H1 (cell line): ENCODE data around the gene SIGLEC7. TPM values are rescaled to one million over a fixed set of nuclear protein-coding genes. Genes with fewer than 3 reads are reported as not detected.

Experiments
- CTCF ChIA-PET: fragments of 300-600 bp; sonication (Branson Sonifier 250); formaldehyde crosslinking; loops from one replicate; lab custom pipeline; 2021; ENCODE audit not compliant: partially characterized antibody; lab: Charles Lee
- POLR2A ChIA-PET: fragments of 300-600 bp; sonication (Branson Sonifier 250); formaldehyde crosslinking; loops from one replicate; lab custom pipeline; 2021; ENCODE audit warnings: inconsistent platforms; ENCODE audit not compliant: partially characterized antibody; lab: Charles Lee
- DNase-seq, 2 experiments: peaks; one replicate each; pipeline versions ENCODE4 v3.0.0 to v3.0.0-alpha.2; 2010 to 2022; ENCODE audit warnings: low spot score in 2 of 2, low read depth in 1 of 2, mixed read lengths in 1 of 2
- FAIRE-seq: peaks from 2 replicates; lab custom pipeline; 2011; peaks lifted over from hg19 to GRCh38; lab: Jason Lieb, UNC
- H2AFZ ChIP-seq: 2 replicates; pipeline ENCODE4 v1.8.1; 2012; ENCODE audit warnings: low read length, inconsistent platforms
- H2AK5ac ChIP-seq: 2 replicates; pipeline ENCODE4 v1.6.1; 2013; ENCODE audit warnings: low read depth, low read length
- H2BK120ac ChIP-seq: replicated peaks from 2 replicates; pipeline ENCODE3; 2013; ENCODE audit warnings: low read depth, low read length, inconsistent platforms
- H2BK12ac ChIP-seq: 2 replicates; pipeline ENCODE4 v1.6.1; 2013; ENCODE audit warnings: low read depth, low read length
- H2BK15ac ChIP-seq: 2 replicates; pipeline ENCODE4 v1.6.1; 2013; ENCODE audit warnings: low read length
- H2BK20ac ChIP-seq: 2 replicates; pipeline ENCODE4 v1.6.1; 2013; ENCODE audit warnings: low read length
- H2BK5ac ChIP-seq: 2 replicates; pipeline ENCODE4 v1.6.1; 2013; ENCODE audit warnings: low read depth, low read length
- H3K14ac ChIP-seq: 2 replicates; pipeline ENCODE4 v1.6.1; 2013; ENCODE audit warnings: inconsistent platforms; ENCODE audit not compliant: insufficient read length
- H3K18ac ChIP-seq: 2 replicates; pipeline ENCODE4 v1.6.1; 2013; ENCODE audit warnings: low read length; ENCODE audit errors: extremely low read depth
- H3K23ac ChIP-seq: 2 replicates; pipeline ENCODE4 v1.6.1; 2013; ENCODE audit warnings: inconsistent platforms; ENCODE audit not compliant: insufficient read length
- H3K23me2 ChIP-seq: 2 replicates; pipeline ENCODE4 v1.6.1; 2013; ENCODE audit warnings: low read depth, low read length
- H3K27ac ChIP-seq: 2 replicates; pipeline ENCODE4 v1.6.1; 2011; ENCODE audit warnings: low read depth, low read length, inconsistent platforms
- H3K27me3 ChIP-seq, 4 experiments: replicated peaks in 1 of 4; 1 replicate in 1 of 4; 2 replicates in 3 of 4; pipeline versions ENCODE4 v1.6.1 to v1.8.1; 2011 to 2013; ENCODE audit warnings: low read length in 3 of 4, mild to moderate bottlenecking in 3 of 4, inconsistent platforms in 2 of 4, mixed read lengths in 2 of 4, moderate library complexity in 1 of 4; ENCODE audit not compliant: control insufficient read depth in 3 of 4, insufficient read depth in 3 of 4; ENCODE audit errors: extremely low read depth in 1 of 4
- H3K36me3 ChIP-seq, 4 experiments: 2 replicates each; pipeline versions ENCODE4 v1.6.1 to v1.8.1; 2011 to 2013; ENCODE audit warnings: mild to moderate bottlenecking in 4 of 4, low read length in 3 of 4, moderate library complexity in 2 of 4, control low read depth in 1 of 4, inconsistent platforms in 1 of 4; ENCODE audit not compliant: insufficient read depth in 4 of 4, control insufficient read depth in 2 of 4
- H3K4ac ChIP-seq: replicated peaks from 2 replicates; pipeline ENCODE3; 2013; ENCODE audit warnings: low read length, low read depth, mixed read lengths, inconsistent platforms; ENCODE audit not compliant: insufficient read length
- H3K4me1 ChIP-seq, 4 experiments: replicated peaks in 1 of 4; 1 replicate in 1 of 4; 2 replicates in 3 of 4; pipeline versions ENCODE4 v1.6.1 to v1.8.1; 2011 to 2013; ENCODE audit warnings: low read length in 3 of 4, inconsistent platforms in 2 of 4, mixed read lengths in 1 of 4; ENCODE audit not compliant: insufficient read depth in 4 of 4, control insufficient read depth in 3 of 4
- H3K4me2 ChIP-seq, 2 experiments: 2 replicates each; pipeline versions ENCODE4 v1.6.1 to v1.8.1; 2011 to 2013; ENCODE audit warnings: low read depth in 2 of 2, low read length in 2 of 2, control low read depth in 1 of 2, inconsistent platforms in 1 of 2, mild to moderate bottlenecking in 1 of 2; ENCODE audit not compliant: insufficient read depth in 1 of 2
- H3K4me3 ChIP-seq, 4 experiments: fragments of 200-600, 300-600 bp in 1 of 4; sonication (generic), shearing (Covaris generic), sonication (Bioruptor Twin) in 1 of 4; 2 replicates each; pipeline versions ENCODE4 v1.5.1 to v1.8.1; 2011 to 2016; ENCODE audit warnings: low read length in 4 of 4, low read depth in 3 of 4, control low read depth in 2 of 4, inconsistent platforms in 2 of 4, mild to moderate bottlenecking in 2 of 4, mixed read lengths in 1 of 4, moderate library complexity in 1 of 4; ENCODE audit not compliant: insufficient read depth in 2 of 4; ENCODE audit errors: extremely low read depth in 1 of 4
- H3K56ac ChIP-seq: replicated peaks from 2 replicates; pipeline ENCODE3; 2013; ENCODE audit warnings: low read depth, mild to moderate bottlenecking, mixed read lengths, low read length, inconsistent platforms; ENCODE audit not compliant: insufficient read length
- H3K79me1 ChIP-seq: 2 replicates; pipeline ENCODE4 v1.6.1; 2013; ENCODE audit warnings: low read depth, low read length, control low read depth
- H3K79me2 ChIP-seq, 2 experiments: 2 replicates each; pipeline versions ENCODE4 v1.6.1 to v1.8.1; 2012 to 2013; ENCODE audit warnings: low read length in 2 of 2, mild to moderate bottlenecking in 2 of 2, inconsistent platforms in 1 of 2; ENCODE audit not compliant: insufficient read depth in 2 of 2, control insufficient read depth in 1 of 2
- H3K9ac ChIP-seq, 4 experiments: replicated peaks in 1 of 4; 1 replicate in 1 of 4; 2 replicates in 3 of 4; pipeline versions ENCODE4 v1.6.1 to v1.8.1; 2011 to 2013; ENCODE audit warnings: low read depth in 3 of 4, low read length in 3 of 4, control low read depth in 2 of 4, mild to moderate bottlenecking in 2 of 4, moderate library complexity in 2 of 4, inconsistent platforms in 1 of 4; ENCODE audit errors: extremely low read depth in 1 of 4
- H3K9me3 ChIP-seq, 2 experiments: 2 replicates each; pipeline versions ENCODE4 v1.6.1 to v1.8.1; 2012 to 2013; ENCODE audit warnings: mild to moderate bottlenecking in 2 of 2, moderate library complexity in 2 of 2, control low read depth in 1 of 2, inconsistent platforms in 1 of 2, low read depth in 1 of 2, low read length in 1 of 2, mixed read lengths in 1 of 2; ENCODE audit not compliant: insufficient read depth in 2 of 2
- H4K20me1 ChIP-seq, 2 experiments: replicated peaks in 1 of 2; 2 replicates each; pipeline versions ENCODE3 to v1.8.1; 2011 to 2013; ENCODE audit warnings: inconsistent platforms in 2 of 2, low read length in 2 of 2, mild to moderate bottlenecking in 1 of 2; ENCODE audit not compliant: insufficient read depth in 2 of 2, control insufficient read depth in 1 of 2
- H4K5ac ChIP-seq: 2 replicates; pipeline ENCODE4 v1.6.1; 2013; ENCODE audit warnings: low read length, low read depth, mixed read lengths, inconsistent platforms; ENCODE audit not compliant: insufficient read length
- H4K8ac ChIP-seq: 2 replicates; pipeline ENCODE4 v1.8.0; 2013; ENCODE audit warnings: mild to moderate bottlenecking, moderate library complexity, low read length, inconsistent platforms; ENCODE audit not compliant: insufficient read depth; ENCODE audit errors: extremely low read depth
- H4K91ac ChIP-seq: replicated peaks from 2 replicates; pipeline ENCODE3; 2013; ENCODE audit warnings: low read length, mixed read lengths, inconsistent platforms; ENCODE audit not compliant: insufficient read length
- BCL11A ChIP-seq, 2 experiments: IDR thresholded peaks; one replicate each; pipeline ENCODE4 v1.6.1; 2011; ENCODE audit warnings: low read depth in 2 of 2, low read length in 2 of 2, mild to moderate bottlenecking in 2 of 2
- CEBPB ChIP-seq: IDR thresholded peaks from 2 replicates; pipeline ENCODE4 v1.6.1; 2012; ENCODE audit warnings: low read depth, low read length
- CTCF ChIP-seq, 3 experiments: IDR thresholded peaks; 1 replicate in 2 of 3; 2 replicates in 1 of 3; pipeline versions ENCODE4 v1.5.1 to v1.6.1; 2011; ENCODE audit warnings: low read length in 3 of 3, mild to moderate bottlenecking in 3 of 3, inconsistent platforms in 2 of 3, low read depth in 1 of 3, moderate library complexity in 1 of 3; ENCODE audit not compliant: insufficient read depth in 1 of 3; ENCODE audit errors: control extremely low read depth in 1 of 3
- E2F6 ChIP-seq: IDR thresholded peaks from 2 replicates; pipeline ENCODE4 v1.6.1; 2012; ENCODE audit warnings: inconsistent platforms
- EGR1 ChIP-seq: IDR thresholded peaks from 2 replicates; pipeline ENCODE4 v1.6.1; 2011; ENCODE audit warnings: low read depth, low read length, borderline replicate concordance
- EP300 ChIP-seq, 2 experiments: IDR thresholded peaks; 1 replicate in 1 of 2; 2 replicates in 1 of 2; pipeline ENCODE4 v1.6.1; 2011 to 2012; ENCODE audit warnings: low read depth in 2 of 2, low read length in 2 of 2, mild to moderate bottlenecking in 2 of 2, borderline replicate concordance in 1 of 2, inconsistent platforms in 1 of 2, moderate library complexity in 1 of 2
- GABPA ChIP-seq: IDR thresholded peaks from 2 replicates; pipeline ENCODE4 v1.6.1; 2011; ENCODE audit warnings: mild to moderate bottlenecking, low read length, moderate library complexity, borderline replicate concordance; ENCODE audit not compliant: insufficient read depth
- GTF2F1 ChIP-seq: IDR thresholded peaks from 2 replicates; pipeline ENCODE4 v1.6.1; 2012; ENCODE audit warnings: low read depth, low read length, improper control_type of control experiment, borderline replicate concordance
- HDAC2 ChIP-seq, 2 experiments: fragments of 300-600 bp in 1 of 2; sonication (generic) in 1 of 2; IDR thresholded peaks; 2 replicates each; pipeline ENCODE4 v1.6.1; 2011 to 2012; ENCODE audit warnings: low read depth in 2 of 2, low read length in 2 of 2, mild to moderate bottlenecking in 2 of 2, moderate library complexity in 2 of 2, borderline replicate concordance in 1 of 2, inconsistent platforms in 1 of 2
- SIX5 ChIP-seq: IDR thresholded peaks from 2 replicates; pipeline ENCODE4 v1.6.1; 2011; ENCODE audit warnings: mild to moderate bottlenecking, low read depth, low read length
- SP4 ChIP-seq: IDR thresholded peaks from 2 replicates; pipeline ENCODE4 v1.6.1; 2012; ENCODE audit warnings: low read length, inconsistent platforms
- WGBS, 2 experiments: shearing (Covaris generic) in 1 of 2; methylation state at CpG; one replicate each; pipeline versions ENCODE4 v1.1.6 to v1.1.7; 2013 to 2015; ENCODE audit warnings: low lambda C conversion rate in 2 of 2, mixed read lengths in 2 of 2, inconsistent platforms in 1 of 2, low coverage in 1 of 2, missing lambda C conversion rate in 1 of 2; ENCODE audit not compliant: insufficient replicate concordance in 2 of 2, insufficient coverage in 1 of 2, insufficient read length in 1 of 2; ENCODE audit errors: extremely low coverage in 1 of 2, missing lambda C conversion rate in 1 of 2; 5-methylcytosine and 5-hydroxymethylcytosine counted together
- polyA plus RNA-seq, 7 experiments: library from polyadenylated mRNA; depleted of rRNA in 3 of 7; stranded (reverse) in 5 of 7; unstranded in 2 of 7; fragments of >200 nt in 5 of 7; fragments of 200-250 nt in 2 of 7; gene quantifications; 1 replicate in 5 of 7; 2 replicates in 1 of 7; 4 replicates in 1 of 7; pipeline versions ENCODE4 v1.2.1 to v1.2.3, GENCODE V29; 2011 to 2013; ENCODE audit warnings: missing spikeins in 2 of 7, mixed read lengths in 2 of 7
- total RNA-seq: library from RNA; stranded (reverse); fragmentation: NEBNext Ultra II Directional; extraction: Animal tissue kit (Norgen Biotek cat#: 25700); gene quantifications from 2 replicates; pipeline ENCODE4 v1.2.1, GENCODE V29; 2021

Gene SIGLEC7
- total and polyA plus RNA-seq, 2 of the 8 experiments (the other 6 are each of a cell fraction or from before 2014, with no cell fraction given), result not detected

GRCh38 chr19:51195316-51195586 is 53.1 kb downstream of the SIGLEC7 start:
- H3K79me2 ChIP-seq, result no peaks in the 10 kb centered on the region
- POLR2A ChIA-PET, result no interaction called here
- TF ChIP-seq EP300 (IDR thresholded peaks at IDR 0.05; ENCODE audit: borderline replicate concordance in 1 of 2, low read depth in 2 of 2, low read length in 2 of 2) (no peak), CTCF (IDR thresholded peaks at IDR 0.05; ENCODE audit: control extremely low read depth in 1 of 3, insufficient read depth in 1 of 3, low read depth in 1 of 3, low read length in 3 of 3) (no peak), EGR1 (no peak), BCL11A (IDR thresholded peaks at IDR 0.05; ENCODE audit: low read depth in 2 of 2, low read length in 2 of 2) (no peak), SIX5 (no peak), GTF2F1 (no peak), GABPA (no peak), E2F6 (no peak), SP4 (no peak), HDAC2 (IDR thresholded peaks at IDR 0.05; ENCODE audit: borderline replicate concordance in 1 of 2, low read depth in 2 of 2, low read length in 2 of 2) (no peak), CEBPB (no peak)

More at GRCh38 chr19:51195316-51195586, 53.1 kb downstream of the SIGLEC7 start:
- 86% methylated on average over 9 of the region's 9 CpGs; no CpG with 5 or more reads in 1 of the 2 experiments for WGBS, 2 experiments
- no peaks in the 10 kb centered on the region for H3K4me1 ChIP-seq
- H3K4me3 ChIP-seq, result no peak overlapping the region
- H4K20me1 ChIP-seq, result no peaks in the 10 kb centered on the region
- peak overlapping the region; percentile 57; the same call in 1 of the 2 replicates for H4K8ac ChIP-seq
- no peaks in the 10 kb centered on the region for H3K79me1 ChIP-seq
- FAIRE-seq (no peak), DNase-seq (no peak)
- H3K4ac ChIP-seq, result no peak overlapping the region
- no peak overlapping the region for H3K56ac ChIP-seq
- no peak overlapping the region for H3K14ac ChIP-seq
- no peak overlapping the region for H3K4me2 ChIP-seq
- H3K18ac ChIP-seq, result no peak overlapping the region
- no peak overlapping the region for H2BK120ac ChIP-seq
- no peak overlapping the region for H3K27ac ChIP-seq
- no peak overlapping the region for H2AFZ ChIP-seq
- 0 out of 8 replicates have a peak, but pooled peaks cover 0 to 2% (median 0%) of the 10 kb centered on the region in 4 experiments for H3K36me3 ChIP-seq
- H2BK15ac ChIP-seq, result no peak overlapping the region
- no peaks in the 10 kb centered on the region for H3K27me3 ChIP-seq
- no peak overlapping the region for H2BK20ac ChIP-seq
- H2BK5ac ChIP-seq, result no peak overlapping the region
- no peak overlapping the region for H2BK12ac ChIP-seq
- H2AK5ac ChIP-seq, result no peak overlapping the region
- H3K23ac ChIP-seq, result no peak overlapping the region
- H3K23me2 ChIP-seq, result no peaks in the 10 kb centered on the region
- no peak overlapping the region for H4K5ac ChIP-seq
- CTCF ChIA-PET, result interaction anchor here (0.7 kb wide), 1 partner anchor 35 kb away, joined by 3 read pairs; no protein-coding TSS in a partner anchor
- no peak overlapping the region for H4K91ac ChIP-seq
- peaks cover 0 to 3% of the 10 kb centered on the region in 2 experiments; a peak in 1 of 4 replicates for H3K9me3 ChIP-seq
- H3K9ac ChIP-seq, result no peak overlapping the region
